Activated CD4-positive, alpha-beta T cell treated with anti-CD3 and anti-CD28 coated beads, Interleukin-10, Interleukin-2, amounts not matched to agents 100 ng/mL and 50 ng/mL, durations not matched to agents 16 hours and 8 hours (primary cell): ENCODE data around the gene MRPS11.
"Not testable (repeated sequence)": the region's sequence is repeated elsewhere in the genome, so short reads cannot be mapped to it uniquely, and the experiment has no call there.

Experiments
- DNase-seq: peaks from one replicate; pipeline ENCODE4 v3.0.0-alpha.2; 2020

MRPS11 gene

DNA sequence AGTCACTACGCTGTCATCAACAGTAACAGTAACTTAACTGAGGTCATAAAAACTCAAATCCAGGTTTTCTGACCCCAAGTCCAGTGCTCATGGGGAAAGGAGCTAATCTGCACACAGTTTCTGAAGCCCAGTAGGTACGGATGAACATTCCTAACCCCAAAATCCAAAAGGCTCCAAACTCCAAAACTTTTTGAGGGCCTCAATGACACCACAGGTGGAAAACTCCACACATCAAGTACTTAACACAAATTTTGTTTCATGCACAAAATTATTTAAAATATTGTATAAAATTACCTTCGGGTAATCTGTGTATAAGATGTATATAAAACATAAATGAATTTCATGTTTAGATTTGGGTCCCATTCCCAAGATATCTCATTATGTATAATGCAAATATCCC, 10.8 kb upstream of the MRPS11 start:
- DNase-seq, result no peak

DNA sequence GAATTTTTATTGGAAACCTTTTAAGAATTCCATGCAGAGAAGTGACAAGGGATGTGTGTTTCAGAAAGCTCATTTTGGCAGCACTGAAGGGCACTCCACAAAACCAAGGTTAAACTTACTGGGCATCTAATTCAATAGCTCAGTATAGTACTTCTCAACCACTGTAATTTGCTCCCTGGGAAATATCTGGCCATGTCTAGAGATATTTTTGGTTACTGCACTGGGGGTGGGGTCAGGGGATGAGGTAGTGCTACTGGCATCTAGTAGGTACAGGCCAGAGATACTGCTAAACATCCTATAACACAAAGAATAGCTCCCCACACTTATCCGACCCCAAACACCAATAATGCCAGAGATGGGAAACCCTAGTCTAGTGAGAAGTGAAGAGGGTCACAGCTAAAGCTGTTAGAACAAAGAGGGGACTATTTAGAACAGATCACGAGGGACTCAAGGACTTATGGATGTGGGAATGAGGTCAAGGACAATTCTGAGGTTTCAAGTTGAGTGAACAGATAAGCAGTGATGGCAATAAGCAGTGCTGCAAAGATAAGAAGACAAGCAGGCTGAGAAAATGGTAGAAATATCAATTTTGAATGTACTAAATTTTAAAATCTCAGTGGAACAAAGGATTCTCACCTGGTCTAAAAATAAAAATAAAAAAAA, 3.5 kb upstream of the MRPS11 start:
- DNase-seq, result no peak

DNA sequence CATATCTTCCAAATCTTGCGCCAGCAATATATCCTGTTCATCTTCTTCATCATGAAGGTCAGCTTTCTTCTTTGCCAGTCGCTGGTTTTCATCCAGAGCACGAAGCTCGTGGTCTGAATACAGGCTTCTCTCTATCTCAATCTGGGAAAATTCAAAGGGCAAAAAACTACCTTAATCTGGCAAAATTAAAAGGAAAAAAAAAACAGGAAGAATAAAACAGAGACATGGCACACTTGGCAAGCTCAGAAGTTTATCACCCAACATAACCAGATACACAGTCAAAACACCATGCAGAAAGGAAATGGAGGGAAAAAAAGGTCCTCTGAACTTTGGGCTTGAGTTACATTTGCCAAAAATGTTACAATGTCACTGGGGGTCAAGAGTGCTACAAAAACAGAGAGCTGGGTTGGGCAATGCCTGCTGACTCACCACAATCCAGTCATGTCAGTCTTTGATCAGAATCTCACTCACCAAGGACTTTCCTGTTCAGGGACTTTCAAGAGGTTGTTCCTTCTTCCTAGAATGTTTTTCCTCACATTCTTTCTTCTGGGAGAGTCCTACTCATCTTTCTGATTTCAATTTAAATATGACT, 1.8 kb upstream of the MRPS11 start:
- DNase-seq, result peak; percentile 62

DNA sequence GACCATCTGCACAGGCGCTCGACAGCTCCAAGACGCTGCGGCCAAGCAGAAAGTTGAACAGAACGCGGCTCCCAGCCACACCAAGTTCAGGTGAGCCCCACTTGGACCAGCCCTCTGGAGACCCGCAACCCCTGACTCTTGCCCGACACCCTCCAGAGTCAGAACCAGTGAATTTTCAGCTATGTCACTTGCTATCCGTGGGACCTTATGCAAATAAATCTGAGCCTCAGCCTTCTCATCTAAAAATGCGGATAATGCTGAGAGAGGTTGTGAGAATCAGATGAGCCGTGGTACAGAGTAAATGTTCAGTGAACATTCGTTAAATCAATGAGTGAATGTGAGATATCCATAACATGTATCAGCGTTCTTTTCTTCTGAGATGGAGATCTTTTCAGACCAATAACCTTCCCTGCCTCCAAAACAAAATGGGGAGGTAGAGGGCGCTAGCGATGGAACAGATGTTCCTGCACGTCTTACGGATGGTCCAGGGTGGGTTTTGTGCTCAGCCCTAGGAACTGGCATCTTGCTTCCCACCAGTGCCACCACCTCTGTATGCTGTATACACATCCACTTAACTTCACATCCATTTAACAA, 524 bp downstream of the MRPS11 start:
- peak; percentile 28 for DNase-seq

- not testable (repeated sequence) for DNase-seq
These were observed 1.2 kb downstream of the MRPS11 start for GRCh38 chr15:88468721-88469120.

GRCh38 chr15:88469321-88469720, 1.8 kb downstream of the MRPS11 start:
- no peak for DNase-seq

DNA sequence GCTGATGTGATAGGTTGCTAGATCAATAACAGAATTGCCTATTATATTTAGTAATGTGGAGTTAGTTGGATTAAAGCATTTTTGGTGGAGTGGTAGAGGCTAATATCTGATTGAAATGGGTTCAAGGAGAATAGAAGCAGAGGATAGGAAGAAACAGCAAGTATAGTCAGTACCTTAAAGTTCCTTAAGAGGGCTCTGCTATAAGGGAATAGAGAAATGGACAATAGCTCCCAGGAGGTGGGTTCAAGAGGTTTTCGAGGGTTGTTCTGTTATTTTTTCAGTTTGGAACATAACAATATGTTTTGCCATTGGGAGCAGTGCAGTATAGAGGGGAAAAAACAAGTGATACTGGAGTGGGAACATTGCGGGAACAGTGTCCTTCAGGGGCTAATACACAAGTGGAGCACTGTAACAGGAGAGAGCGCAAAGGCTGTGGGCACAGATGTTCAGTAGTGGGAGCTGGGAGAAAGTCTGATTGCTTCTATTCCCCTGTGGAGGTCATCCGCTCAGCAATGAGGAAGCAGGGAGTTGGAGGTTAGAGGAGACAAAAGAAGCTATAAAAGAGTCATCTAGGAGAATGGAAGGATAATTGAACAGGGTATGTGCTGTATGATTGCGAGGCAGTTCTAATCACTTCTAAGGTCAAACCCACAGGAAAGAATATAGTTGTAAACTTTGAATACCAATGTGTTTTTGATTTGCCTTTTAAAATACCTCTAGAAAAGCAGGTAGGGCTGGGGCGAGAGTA, 3.3 kb downstream of the MRPS11 start:
- DNase-seq, result no peak

GRCh38 chr15:88472225-88472624, 4.7 kb downstream of the MRPS11 start:
- DNase-seq, result peak; percentile 25

GRCh38 chr15:88473661-88474293, 6.3 kb downstream of the MRPS11 start:
- not testable (repeated sequence) for DNase-seq

GRCh38 chr15:88476635-88477060, 9.1 kb downstream of the MRPS11 start:
- DNase-seq, result peak; percentile 42

DNA sequence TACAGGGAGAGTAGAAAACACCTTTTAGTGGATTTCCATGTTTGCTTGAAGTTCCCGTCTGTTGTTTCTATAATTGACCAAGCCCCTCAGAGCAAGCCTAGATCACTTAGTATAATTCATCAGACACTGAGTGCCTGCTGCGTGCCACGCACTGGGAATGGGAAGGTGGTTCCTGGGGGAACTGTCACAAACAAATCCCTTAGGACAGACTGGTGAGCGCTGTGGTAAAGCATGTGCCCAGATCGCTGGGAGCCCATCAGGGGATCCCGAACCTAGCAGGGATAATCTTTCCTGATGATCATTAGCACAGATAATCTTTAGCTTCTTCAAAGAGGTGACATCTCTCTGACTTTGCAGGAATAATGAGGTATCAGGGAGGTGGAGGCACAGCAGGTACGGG, 9.6 kb downstream of the MRPS11 start:
- DNase-seq, result no peak

- no peak for DNase-seq
These were observed 10.4 kb downstream of the MRPS11 start for GRCh38 chr15:88477904-88478303.

- no peak for DNase-seq
These were observed 11.7 kb downstream of the MRPS11 start for GRCh38 chr15:88479169-88479568.

DNA sequence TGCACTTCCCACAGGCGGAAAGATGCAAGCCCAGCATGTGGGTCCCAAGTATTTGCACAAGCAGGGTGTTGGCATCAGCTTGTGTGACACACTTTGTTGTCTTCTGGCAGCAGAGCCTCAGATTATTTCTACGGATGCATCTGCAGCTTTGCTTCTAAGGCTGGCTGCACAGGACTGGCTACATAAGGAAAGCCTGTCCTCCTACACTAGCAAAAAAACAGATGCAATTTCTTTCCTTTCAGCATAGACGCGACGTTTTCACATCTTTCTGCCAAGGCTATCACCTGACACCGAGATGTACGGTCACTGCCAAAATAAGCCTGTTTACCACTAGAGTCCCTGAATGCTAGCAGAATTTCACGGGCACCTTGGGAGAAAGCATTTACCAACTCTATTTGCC, 13.5 kb downstream of the MRPS11 start:
- no peak for DNase-seq

GRCh38 chr15:88482263-88482662, 14.8 kb downstream of the MRPS11 start:
- no peak for DNase-seq

DNA sequence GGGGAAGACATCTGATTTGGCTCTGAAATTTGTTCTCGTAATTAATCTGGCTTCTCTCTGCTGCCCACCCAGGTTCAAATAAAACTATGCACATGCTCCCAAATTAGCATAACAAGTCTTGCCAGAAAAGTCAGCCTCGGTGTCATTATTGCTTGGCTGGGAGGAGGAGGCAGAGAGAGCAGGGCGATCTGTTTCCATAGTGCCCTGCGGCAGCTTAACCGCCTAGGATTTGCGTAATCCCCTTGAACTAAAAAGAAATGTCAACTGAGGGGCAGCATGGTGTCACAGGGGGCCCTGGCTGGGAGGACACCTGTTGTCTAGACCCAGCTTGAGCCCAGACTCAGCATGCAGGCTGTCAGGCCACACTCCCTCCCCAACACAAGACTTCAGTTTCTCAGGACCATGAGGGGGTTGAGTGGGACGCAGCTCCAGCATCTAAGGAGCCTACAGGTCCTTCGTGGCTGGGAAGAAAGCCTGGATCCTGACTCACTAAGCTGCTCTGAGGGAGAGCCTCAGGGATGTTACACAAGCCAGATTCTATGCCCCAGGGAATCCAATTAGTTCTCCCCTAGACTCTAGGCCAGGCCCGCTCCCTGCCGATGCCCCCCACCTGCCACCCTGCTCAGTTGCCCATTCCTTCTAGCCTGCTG, 17.3 kb downstream of the MRPS11 start:
- no peak for DNase-seq

GRCh38 chr15:88487178-88487795, 19.8 kb downstream of the MRPS11 start:
- no peak for DNase-seq

DNA sequence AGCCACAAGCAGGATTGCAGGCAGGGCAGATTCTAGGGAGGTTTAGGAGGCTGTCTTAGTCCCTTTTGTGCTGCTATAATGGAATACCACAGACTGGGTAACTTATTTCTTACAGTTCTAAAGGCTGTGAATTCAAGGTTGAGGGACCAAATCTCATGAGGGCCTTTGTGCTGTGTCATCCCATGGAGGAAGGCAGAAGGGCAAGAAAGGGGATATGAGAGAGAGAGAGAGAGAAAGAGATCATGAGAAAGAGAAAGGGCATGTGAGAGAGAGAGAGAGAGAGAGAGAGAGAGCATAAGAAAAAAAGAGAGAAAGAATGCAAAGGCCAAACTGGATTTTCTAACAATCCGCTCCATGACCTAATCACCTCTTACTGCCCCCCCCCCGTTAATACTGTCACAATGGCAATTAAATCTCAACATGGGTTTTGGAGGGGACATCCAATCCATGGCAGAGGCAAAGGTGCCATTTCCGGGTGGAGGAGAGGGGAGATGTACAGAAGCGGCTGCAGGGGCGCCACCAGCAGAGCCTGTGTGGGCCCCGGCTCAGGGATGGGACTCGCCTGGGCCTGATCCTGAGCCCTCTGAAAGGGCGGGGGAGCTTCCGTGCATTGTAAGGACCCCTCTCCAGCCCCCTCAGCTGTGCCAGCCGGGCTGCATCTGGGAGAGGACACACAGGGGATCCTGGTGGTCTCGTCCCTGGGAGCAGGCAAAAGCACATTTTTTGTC, 20.5 kb downstream of the MRPS11 start:
- DNase-seq, result no peak

DNA sequence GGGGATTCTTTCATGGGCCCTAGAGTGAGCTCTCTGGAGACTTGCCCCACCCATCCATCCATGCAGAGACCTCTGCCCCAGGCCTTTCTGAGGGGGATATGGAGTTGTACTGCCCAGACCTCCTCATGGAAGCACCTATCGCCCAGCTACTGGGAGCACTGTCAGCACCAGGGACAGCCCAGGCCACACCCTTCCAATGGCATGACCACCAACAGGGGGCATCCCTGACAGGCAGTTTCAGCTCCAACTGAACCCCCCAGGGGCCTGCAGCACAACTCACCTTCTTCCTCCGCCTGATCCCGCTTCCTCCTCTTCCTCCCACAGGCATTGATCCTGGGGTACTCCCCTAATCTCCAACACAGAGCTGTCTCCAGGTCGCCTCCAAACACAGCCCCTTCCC, 21.8 kb downstream of the MRPS11 start:
- DNase-seq, result no peak

- no peak for DNase-seq
These were observed 22.5 kb downstream of the MRPS11 start for GRCh38 chr15:88490036-88490435.

DNA sequence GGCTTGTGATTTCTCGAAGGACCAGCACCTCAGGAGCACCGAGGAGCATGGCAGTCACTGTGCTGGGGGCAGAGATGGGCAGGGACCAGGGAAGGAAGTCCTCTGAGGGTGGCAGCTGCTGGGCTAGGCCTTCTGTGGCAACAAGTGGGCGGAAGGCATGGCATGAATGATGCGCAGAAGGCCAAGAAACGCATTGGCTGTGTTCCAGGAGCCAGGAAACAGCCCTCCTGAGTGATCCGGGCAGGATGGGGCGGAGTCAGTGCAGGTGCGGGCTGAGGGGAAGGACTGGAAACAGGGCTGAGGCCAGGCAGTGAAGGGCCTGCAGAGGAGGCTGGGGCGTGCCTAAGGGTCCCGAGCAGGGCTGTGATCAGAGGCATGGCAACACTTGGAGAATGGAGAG, 23.6 kb downstream of the MRPS11 start:
- no peak for DNase-seq

DNA sequence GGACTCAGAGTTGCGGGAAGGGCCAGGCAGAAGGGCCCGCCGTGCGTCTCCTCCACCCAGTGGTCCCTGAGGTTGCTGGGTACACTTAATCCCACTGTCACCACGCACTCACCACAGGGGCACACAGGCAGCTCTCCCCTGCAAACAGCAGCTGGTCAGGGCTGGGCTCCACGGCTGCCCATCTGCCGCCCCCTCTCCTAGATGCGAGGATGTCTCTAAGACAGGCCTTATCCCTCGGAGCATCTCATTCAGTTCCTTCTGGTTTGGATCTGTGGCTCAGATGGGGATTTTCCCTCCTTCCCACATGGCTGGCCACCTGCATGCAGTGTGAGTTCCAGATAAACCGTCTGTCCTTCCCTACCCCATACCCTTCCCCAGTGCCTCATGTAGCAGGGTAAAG, 26.3 kb downstream of the MRPS11 start:
- DNase-seq, result no peak
